ENCODE results near the gene FAM171A1. TPM values are rescaled to one million over a fixed set of nuclear protein-coding genes. Genes with fewer than 3 reads are reported as not detected.

Gene FAM171A1

Small RNAs within 50 kb of the gene (small RNA-seq; reads per million reads assigned to genes)
- gene AL590365.1 (ENCODE audit: insufficient read depth) = not detected

All from neuronal stem cell (in vitro differentiated cells).